GM12875 (cell line): ENCODE data around the gene ZNF335.
A peak's percentile ranks its signal among the peaks of the same experiment; 100 is the strongest.

Experiments used
- H3K4me3 ChIP-seq: one replicate; pipeline ENCODE4 v1.5.1; 2011; ENCODE audit warnings: low read depth, low read length, control low read depth
- TF ChIP-seq, protein P1 (sequence below): IDR thresholded peaks from 2 replicates; pipeline ENCODE4 v1.5.1; 2011; ENCODE audit warnings: low read depth, mild to moderate bottlenecking, control low read depth, inconsistent platforms, low read length, moderate library complexity, borderline replicate concordance; ENCODE audit not compliant: insufficient read depth

Gene ZNF335

DNA sequence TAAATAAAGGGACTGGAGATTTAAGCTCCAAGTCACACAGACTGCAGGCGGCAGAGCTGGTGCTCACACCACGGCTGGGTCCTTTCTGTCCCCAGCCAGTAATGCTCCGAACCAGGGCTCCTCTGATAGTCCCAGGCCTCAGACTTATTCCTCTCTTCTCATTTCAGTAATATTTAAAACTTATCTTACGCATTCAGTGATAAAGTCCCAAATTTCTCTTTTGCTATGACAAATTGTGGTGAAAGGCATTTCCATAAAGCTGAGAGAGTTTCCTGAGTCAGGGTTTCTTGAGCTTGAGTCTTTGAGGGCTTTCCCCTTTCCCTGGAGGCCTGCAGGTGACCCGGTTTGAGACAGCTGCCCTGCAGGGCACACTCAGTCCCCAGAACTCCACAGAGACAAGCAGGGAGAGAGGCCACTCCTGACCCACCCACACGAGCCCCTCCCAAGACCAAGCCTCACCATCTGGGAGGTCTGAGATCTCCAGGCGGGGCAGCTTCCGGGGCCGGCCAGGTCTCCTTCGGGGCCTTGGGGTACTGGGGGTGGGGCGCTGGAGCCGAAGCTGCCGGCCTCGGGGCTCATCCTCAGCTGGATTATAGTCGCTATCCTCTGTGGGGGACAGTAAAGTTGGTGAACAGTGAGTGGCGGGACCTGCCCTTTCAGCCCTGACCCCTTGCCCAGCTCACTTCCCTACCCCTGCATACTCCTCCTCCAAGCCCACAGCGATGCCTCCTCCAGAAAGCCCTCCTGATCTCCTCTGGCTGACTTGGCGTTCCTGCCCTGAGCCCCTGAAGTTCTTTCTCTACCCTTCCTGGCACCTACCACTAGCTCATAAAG is 6.6 kb downstream of the ZNF335 start:
- H3K4me3 ChIP-seq, result no peak overlapping the region
- TF ChIP-seq, protein P1, sequence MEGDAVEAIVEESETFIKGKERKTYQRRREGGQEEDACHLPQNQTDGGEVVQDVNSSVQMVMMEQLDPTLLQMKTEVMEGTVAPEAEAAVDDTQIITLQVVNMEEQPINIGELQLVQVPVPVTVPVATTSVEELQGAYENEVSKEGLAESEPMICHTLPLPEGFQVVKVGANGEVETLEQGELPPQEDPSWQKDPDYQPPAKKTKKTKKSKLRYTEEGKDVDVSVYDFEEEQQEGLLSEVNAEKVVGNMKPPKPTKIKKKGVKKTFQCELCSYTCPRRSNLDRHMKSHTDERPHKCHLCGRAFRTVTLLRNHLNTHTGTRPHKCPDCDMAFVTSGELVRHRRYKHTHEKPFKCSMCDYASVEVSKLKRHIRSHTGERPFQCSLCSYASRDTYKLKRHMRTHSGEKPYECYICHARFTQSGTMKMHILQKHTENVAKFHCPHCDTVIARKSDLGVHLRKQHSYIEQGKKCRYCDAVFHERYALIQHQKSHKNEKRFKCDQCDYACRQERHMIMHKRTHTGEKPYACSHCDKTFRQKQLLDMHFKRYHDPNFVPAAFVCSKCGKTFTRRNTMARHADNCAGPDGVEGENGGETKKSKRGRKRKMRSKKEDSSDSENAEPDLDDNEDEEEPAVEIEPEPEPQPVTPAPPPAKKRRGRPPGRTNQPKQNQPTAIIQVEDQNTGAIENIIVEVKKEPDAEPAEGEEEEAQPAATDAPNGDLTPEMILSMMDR, result no peak

DNA sequence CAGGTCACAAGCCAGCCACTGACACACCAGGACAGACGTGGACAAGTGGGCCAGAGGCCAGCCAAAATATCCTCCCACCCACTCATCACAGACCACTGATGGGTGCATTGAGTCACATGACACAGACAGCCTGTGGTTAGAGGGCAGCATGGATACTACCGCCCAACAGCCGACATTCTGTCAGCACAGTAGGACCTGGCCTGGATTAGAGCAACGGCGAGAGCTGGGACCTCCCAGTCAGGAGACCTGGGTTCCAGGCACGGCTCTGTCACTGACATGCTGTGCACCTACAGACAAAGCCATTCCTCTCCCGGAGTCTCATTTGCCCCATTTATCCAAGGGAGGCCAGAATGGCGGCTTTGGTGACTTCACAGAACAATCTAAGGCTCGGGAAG is 8.0 kb downstream of the ZNF335 start:
- H3K4me3 ChIP-seq, result no peak overlapping the region
- TF ChIP-seq, protein P1, result no peak

DNA sequence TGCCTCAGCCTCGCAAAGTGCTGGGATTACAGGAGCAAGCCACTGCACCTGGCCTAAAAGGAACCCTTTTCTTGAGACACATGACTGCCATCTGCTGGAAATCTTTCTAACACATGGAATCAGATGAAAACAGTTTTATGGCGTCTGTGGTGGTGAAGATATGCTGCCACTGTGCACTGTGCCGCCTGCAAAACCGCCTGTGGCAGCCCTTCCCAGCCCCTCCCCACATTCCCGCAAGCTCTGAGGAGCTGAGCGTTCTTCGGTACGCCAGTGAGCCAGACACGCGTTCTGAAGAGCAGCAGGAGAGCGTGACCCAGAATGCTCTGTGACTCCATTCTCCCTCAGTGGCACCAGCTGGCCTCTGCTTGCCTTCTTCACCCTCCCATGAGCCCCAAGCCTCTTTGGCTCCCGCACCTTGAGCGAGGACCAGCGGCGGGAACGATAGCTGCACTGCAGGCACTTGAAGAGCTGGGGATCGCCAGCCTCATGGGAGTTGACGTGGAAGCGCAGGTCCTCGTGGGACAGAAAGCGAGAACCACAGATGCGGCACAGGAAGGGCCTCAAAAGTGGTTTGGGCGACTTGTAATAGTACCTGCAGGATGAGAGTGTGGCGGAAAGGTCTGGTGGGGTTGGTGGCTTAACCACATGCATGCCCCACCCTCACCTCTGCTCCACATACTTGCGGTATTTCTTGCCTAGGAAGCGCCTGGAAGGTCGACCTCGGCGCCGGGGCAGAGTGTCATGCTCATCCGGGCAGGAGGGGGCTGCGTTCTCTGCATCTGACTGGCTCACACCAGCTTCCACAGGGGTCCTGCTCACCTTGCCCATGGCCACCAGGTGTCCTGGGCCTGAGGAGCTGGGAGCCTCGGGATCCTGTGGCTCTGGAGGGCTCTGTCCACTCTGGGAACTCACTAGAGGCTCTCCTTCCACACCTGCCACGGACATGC is 8.7 kb downstream of the ZNF335 start:
- TF ChIP-seq, protein P1, result peak; percentile 8; the same call in 1 of the 2 replicates
- H3K4me3 ChIP-seq, result no peak overlapping the region

DNA sequence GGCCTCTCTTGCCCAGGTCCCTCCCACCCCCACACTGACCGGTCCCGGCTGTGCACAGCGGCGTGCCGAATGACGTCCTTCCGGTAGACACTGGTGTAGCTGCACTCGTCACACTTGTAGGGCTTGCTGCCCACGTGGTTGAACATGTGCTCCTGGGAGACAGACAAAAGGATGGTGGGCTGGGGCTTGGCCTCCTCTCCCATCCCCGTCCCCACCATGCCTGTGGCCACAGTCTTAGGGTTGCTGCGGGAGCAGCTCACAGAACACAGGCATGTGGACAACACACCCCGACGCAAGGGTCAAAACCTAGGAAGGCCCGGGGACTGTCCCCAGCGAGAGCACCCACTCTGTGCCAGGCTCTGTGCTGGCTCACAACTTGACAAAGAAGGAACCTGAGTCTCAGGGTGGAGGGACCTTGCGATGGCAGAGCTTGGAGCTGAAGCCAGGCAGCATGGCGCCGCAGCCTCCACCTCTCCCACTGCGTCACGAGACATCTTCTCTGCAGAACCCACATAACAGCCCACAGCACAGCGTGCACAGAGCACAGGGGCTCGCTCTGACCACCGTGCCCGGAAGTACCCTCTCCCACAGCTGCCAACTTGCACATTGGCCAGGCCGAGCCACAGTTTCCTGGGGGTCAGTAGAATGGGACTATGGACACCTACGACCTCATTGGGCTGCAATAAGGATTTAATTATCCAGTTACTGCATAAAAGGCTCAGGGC is 9.8 kb downstream of the ZNF335 start:
- TF ChIP-seq, protein P1, result no peak

DNA sequence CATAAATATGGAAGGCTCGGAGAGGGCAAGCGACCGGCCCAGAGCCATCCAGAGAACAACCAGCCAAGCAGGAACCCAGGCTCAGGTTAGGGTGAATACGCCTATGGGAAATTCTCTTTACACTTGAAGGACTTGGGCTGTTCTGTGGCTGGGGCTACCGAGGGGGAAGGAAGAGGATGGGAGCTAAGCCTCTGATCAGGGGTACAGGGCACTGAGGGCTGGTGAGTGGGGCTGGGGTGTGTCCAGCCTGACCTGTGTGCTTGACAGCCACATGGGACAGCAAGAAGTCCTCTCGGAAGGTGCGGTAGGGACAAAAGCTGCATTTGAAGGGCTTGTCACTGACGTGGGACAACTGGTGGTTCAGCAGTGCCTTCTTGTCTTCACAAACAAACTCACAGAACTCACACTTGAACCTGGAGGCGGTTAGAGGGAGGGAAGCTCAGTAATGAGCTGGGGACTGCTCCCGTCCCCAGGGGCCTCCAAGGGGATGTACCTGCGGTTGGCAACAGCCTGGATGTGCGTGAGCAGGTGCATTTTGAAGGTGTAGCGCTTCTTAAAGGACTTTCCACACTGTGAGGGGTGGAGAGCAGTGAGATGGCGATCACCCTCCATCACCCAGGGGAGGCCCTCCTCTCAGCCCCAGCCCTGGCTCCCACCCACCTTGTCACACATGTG is 11.9 kb downstream of the ZNF335 start:
- TF ChIP-seq, protein P1, result no peak
- no peak overlapping the region for H3K4me3 ChIP-seq

More for the DNA sequence above, 9.8 kb downstream of the ZNF335 start:
- no peak overlapping the region for H3K4me3 ChIP-seq

DNA sequence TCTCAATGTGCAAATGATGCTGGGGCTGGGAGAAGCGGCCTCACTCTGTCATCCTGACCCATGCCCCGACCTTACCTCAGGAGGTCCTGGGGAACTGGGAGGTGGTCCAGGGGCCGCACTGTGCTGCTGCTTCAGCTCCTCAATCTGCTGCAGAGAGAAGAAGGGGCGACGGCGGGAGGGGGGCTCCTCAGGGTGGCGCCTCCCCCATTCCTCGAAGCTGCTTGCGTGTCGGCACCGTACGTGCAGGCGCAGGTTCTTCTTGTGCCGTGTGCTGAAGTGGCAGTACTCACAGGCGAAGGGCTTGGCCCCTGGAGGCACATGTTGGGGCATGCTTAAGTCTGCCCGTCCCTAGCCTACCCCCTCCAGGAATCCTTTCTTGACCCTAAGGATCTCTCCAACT is 12.9 kb downstream of the ZNF335 start:
- TF ChIP-seq, protein P1, result no peak
- H3K4me3 ChIP-seq, result no peak overlapping the region
